Measurements from ENCODE around the gene PRDX1. TPM values are rescaled to one million over a fixed set of nuclear protein-coding genes. Genes with fewer than 3 reads are reported as not detected.

The PRDX1 gene
- total and polyA plus RNA-seq, 2 of the 4 experiments (the other 2 are of a cell fraction), result 612 to 883 TPM

GRCh38 chr1:45543581-45544417 lies 22.1 kb upstream of the PRDX1 start:
- no TSS peak for BruUV-seq (replicated peaks)
- ATAC-seq (ENCODE audit: low read depth), result no peak
- TF ChIP-seq, protein P1, sequence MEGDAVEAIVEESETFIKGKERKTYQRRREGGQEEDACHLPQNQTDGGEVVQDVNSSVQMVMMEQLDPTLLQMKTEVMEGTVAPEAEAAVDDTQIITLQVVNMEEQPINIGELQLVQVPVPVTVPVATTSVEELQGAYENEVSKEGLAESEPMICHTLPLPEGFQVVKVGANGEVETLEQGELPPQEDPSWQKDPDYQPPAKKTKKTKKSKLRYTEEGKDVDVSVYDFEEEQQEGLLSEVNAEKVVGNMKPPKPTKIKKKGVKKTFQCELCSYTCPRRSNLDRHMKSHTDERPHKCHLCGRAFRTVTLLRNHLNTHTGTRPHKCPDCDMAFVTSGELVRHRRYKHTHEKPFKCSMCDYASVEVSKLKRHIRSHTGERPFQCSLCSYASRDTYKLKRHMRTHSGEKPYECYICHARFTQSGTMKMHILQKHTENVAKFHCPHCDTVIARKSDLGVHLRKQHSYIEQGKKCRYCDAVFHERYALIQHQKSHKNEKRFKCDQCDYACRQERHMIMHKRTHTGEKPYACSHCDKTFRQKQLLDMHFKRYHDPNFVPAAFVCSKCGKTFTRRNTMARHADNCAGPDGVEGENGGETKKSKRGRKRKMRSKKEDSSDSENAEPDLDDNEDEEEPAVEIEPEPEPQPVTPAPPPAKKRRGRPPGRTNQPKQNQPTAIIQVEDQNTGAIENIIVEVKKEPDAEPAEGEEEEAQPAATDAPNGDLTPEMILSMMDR (conservative IDR thresholded peaks at IDR 0.05; ENCODE audit: low read depth, low read length), result no peak
- TF ChIP-seq POLR2A (IDR thresholded peaks at IDR 0.05; ENCODE audit: low read depth, low read length) (no peak), CHD1 (IDR thresholded peaks at IDR 0.05; ENCODE audit: low read depth, low read length) (no peak), RAD21 (IDR thresholded peaks at IDR 0.05; ENCODE audit: low read length) (no peak), NFE2L2 (IDR thresholded peaks at IDR 0.05; ENCODE audit: low read depth, low read length) (no peak), USF2 (IDR thresholded peaks at IDR 0.05; ENCODE audit: low read depth, low read length) (no peak), RFX5 (IDR thresholded peaks at IDR 0.05; ENCODE audit: low read depth, low read length) (no peak), FOS (IDR thresholded peaks at IDR 0.05; ENCODE audit: low read depth, low read length) (no peak), ELK1 (IDR thresholded peaks at IDR 0.05; ENCODE audit: borderline replicate concordance, low read depth, low read length) (no peak), BHLHE40 (IDR thresholded peaks at IDR 0.05; ENCODE audit: low read depth, low read length) (no peak), MXI1 (IDR thresholded peaks at IDR 0.05; ENCODE audit: borderline replicate concordance, low read depth, low read length) (no peak), MAFK (IDR thresholded peaks at IDR 0.05; ENCODE audit: low read depth, low read length) (no peak), CEBPB (IDR thresholded peaks at IDR 0.05; ENCODE audit: low read depth, low read length) (no peak), RCOR1 (IDR thresholded peaks at IDR 0.05; ENCODE audit: insufficient replicate concordance, low read length) (no peak), MAZ (IDR thresholded peaks at IDR 0.05; ENCODE audit: borderline replicate concordance, low read depth, low read length) (no peak)

More at GRCh38 chr1:45543581-45544417, 22.1 kb upstream of the PRDX1 start:
- no peaks in the 10 kb centered on the region for H3K4me1 ChIP-seq (ENCODE audit: control insufficient read depth, insufficient read depth, low read length)
- no peaks in the 10 kb centered on the region for H3K9me1 ChIP-seq (ENCODE audit: insufficient read depth, low read length)
- no peaks in the 10 kb centered on the region for H4K20me1 ChIP-seq (ENCODE audit: insufficient read depth, low read length)
- no peak overlapping the region for H2BK5ac ChIP-seq (ENCODE audit: low read depth, low read length, poor library complexity, severe bottlenecking)
- dilution Hi-C loops (cut with HindIII; ENCODE audit: low sequenced_read_pairs, unreplicated experiment), result no loop called here
- H3K56ac ChIP-seq (ENCODE audit: extremely low read depth, insufficient read depth, low read length), result no peak overlapping the region
- no peak overlapping the region for H3K14ac ChIP-seq (replicated peaks; ENCODE audit: low read depth, low read length)
- H4K5ac ChIP-seq (ENCODE audit: low read depth, low read length), result no peak overlapping the region
- no peak overlapping the region for H3K4me2 ChIP-seq (ENCODE audit: low read depth, low read length)
- no peak overlapping the region for H3K18ac ChIP-seq (ENCODE audit: low read depth, low read length)
- intact Hi-C loops (cut with micrococcal nuclease), result no loop called here
- peaks cover 2% of the 10 kb centered on the region; the same call in 1 of the 2 replicates for H3K27me3 ChIP-seq (ENCODE audit: control insufficient read depth, insufficient read depth, low read length)
- no peaks in the 10 kb centered on the region for H3K9me3 ChIP-seq (ENCODE audit: control insufficient read depth, insufficient read depth, low read length)
- H2BK20ac ChIP-seq (ENCODE audit: low read depth, low read length), result peak overlapping the region; percentile 29; the same call in 1 of the 2 replicates
- no peak overlapping the region for H2AK5ac ChIP-seq (ENCODE audit: low read depth, low read length)
- H3K27ac ChIP-seq (ENCODE audit: insufficient read depth, low read length), result no peak overlapping the region
- H2BK120ac ChIP-seq (ENCODE audit: low read depth, low read length), result no peak overlapping the region
- ChIA-PET POLR2A (ENCODE audit: unreplicated experiment) (interaction anchor here (1.0 kb wide), 1 partner anchor 22 kb away, joined by 5 read pairs; the partner anchor contains the start of gene PRDX1), CTCF (interaction anchor here (0.6 kb wide), 1 partner anchor 12 kb away, joined by 5 read pairs; no protein-coding TSS in a partner anchor)
- H2BK15ac ChIP-seq (ENCODE audit: low read depth, low read length), result no peak overlapping the region
- in situ Hi-C loops (cut with MboI; ENCODE audit: low sequenced_read_pairs), result no loop called here
- H3K4ac ChIP-seq (ENCODE audit: low read depth, low read length), result no peak overlapping the region
- peak overlapping the region; percentile 42; the same call in 1 of the 2 replicates for H3K23ac ChIP-seq (ENCODE audit: low read depth, low read length)
- H2AFZ ChIP-seq (replicated peaks; ENCODE audit: low read length, poor library complexity), result peak overlapping the region; percentile 49
- H3K9ac ChIP-seq (ENCODE audit: low read depth, low read length), result no peak overlapping the region
- no peaks in the 10 kb centered on the region for H3K79me1 ChIP-seq (ENCODE audit: low read depth in 1 of 2, low read length in 2 of 2)
- H4K91ac ChIP-seq (ENCODE audit: insufficient read depth, low read depth, low read length), result no peak overlapping the region
- no peak for DNase-seq
- H2AK9ac ChIP-seq (replicated peaks; ENCODE audit: low read depth, low read length, poor library complexity), result peak overlapping the region; percentile 15
- no peak overlapping the region for H4K8ac ChIP-seq (ENCODE audit: low read depth in 2 of 2, low read length in 2 of 2)
- 28% methylated on average over 6 of the region's 8 CpGs; no CpG with 5 or more reads in 1 of the 2 experiments for WGBS, 2 experiments (ENCODE audit: extremely low coverage in 2 of 2, insufficient read length in 1 of 2)
- no peak overlapping the region for H3K4me3 ChIP-seq (ENCODE audit: insufficient read depth, low read depth, low read length)
- H3K36me3 ChIP-seq (ENCODE audit: control insufficient read depth, insufficient read depth, low read length), result no peaks in the 10 kb centered on the region

Measured in IMR-90 (cell line).